ENCODE measurements around the gene GNB5. TPM values are rescaled to one million over a fixed set of nuclear protein-coding genes. Genes with fewer than 3 reads are reported as not detected.
"Not testable (repeated sequence)": the region's sequence is repeated elsewhere in the genome, so short reads cannot be mapped to it uniquely, and the experiment has no call there.

The GNB5 gene
- 17.6 TPM for polyA plus RNA-seq (2013, experiment 1 of 2)
- 17.2 TPM for polyA plus RNA-seq (2013, experiment 2 of 2)

DNA sequence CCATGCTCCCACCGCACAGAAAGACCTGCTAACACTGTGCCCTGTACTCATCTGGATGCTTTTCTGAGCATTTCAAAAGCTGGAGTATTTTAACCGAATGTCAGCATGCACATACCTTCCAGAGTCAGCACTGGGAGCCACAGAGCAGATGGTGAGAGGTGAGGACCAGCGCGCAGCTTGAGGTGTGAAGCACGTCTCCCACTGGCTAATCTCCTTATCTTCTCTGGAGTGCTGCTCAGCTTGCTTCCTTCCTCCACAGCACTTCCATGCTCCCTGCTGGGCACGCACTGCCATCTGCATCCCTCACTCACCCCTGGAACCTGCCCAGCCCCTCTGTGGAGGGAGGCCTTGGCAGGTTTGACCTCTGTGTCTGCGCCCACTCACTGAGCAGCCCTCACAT is at the start of gene GNB5:
Gene GNB5 (minus strand): TSS at position 186 of the 400 bp plus-strand sequence. CDS start 6,716 bp downstream, outside the sequence.
- no peaks in the 10 kb centered on the region for H3K36me3 ChIP-seq (ENCODE audit: control insufficient read depth, insufficient read depth, low read length)
- WGBS, 2 experiments (ENCODE audit: insufficient coverage in 2 of 2): 68 to 82% methylated on average over 3 to 6 of the region's 7 CpGs
- H3K9me3 ChIP-seq (ENCODE audit: control insufficient read depth, low read length): no peaks in the 10 kb centered on the region
- H3K4me3 ChIP-seq (ENCODE audit: extremely low read depth, insufficient read depth, low read length, poor library complexity, severe bottlenecking): no peak within 1 kb of the TSS
- H3K4me1 ChIP-seq (ENCODE audit: control insufficient read depth, insufficient read depth, low read length, poor library complexity, severe bottlenecking): no peaks in the 10 kb centered on the region
- no peak within 1 kb of the TSS for H3K27ac ChIP-seq (ENCODE audit: low read depth, low read length, severe bottlenecking)

DNA sequence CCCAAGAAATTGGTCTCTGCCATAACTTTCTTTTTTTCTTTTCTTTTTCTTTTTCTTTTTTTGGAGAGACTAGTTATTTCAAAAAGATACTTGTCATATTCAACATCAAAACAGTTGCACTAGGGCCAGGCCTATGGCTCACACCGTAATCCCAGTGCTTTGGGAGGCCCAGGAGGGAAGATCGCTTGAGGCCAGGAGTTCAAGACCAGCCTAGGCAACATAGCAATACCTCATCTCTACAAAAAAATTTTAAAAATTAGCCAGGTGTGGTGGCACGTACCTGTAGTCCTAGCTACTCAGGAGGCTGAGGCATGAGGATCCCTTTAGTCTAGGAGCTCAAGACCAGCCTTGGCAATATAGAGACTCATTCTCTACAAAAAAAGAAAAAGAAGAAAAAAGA is 49.0 kb upstream of the GNB5 start:
- no peak overlapping the region for H3K4me3 ChIP-seq (ENCODE audit: extremely low read depth, insufficient read depth, low read length, poor library complexity, severe bottlenecking)
- WGBS, 2 experiments (ENCODE audit: insufficient coverage in 2 of 2): 79 to 100% methylated on average over 2 to 3 of the region's 3 CpGs
- peaks cover 5% of the 10 kb centered on the region for H3K4me1 ChIP-seq (ENCODE audit: control insufficient read depth, insufficient read depth, low read length, poor library complexity, severe bottlenecking)

DNA sequence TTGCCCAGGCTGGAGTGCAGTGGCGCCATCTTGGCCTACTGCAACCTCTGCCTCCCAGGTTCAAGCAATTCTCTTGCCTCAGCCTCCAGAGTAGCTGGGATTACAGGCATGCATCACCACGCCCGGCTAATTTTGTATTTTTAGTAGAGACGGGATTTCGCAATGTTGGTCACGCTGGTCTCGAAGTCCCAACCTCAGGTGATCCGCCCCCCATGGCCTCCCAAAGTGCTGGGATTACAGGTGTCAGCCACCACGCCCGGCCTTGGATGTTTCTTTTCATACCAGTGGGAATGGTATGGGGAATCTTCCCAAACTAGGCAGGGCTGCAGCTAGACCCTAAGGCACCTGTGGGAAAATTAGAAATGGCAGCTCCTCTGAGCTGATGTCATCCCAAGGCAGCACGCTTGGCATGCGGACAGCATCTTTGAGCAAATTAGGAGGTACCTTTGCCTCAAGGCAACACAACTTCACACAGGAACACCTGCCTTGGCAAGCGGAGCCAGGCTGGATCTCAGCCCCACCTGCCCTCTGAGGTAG is 47.9 kb upstream of the GNB5 start:
- H3K27ac ChIP-seq (ENCODE audit: low read depth, low read length, severe bottlenecking); H3K36me3 ChIP-seq (ENCODE audit: control insufficient read depth, insufficient read depth, low read length); H3K4me3 ChIP-seq (ENCODE audit: extremely low read depth, insufficient read depth, low read length, poor library complexity, severe bottlenecking); H3K9me3 ChIP-seq (ENCODE audit: control insufficient read depth, low read length): not testable (repeated sequence)
- H3K4me1 ChIP-seq (ENCODE audit: control insufficient read depth, insufficient read depth, low read length, poor library complexity, severe bottlenecking): peaks cover 11% of the 10 kb centered on the region
- 88 to 92% methylated on average over 12 of the region's 13 CpGs for WGBS, 2 experiments (ENCODE audit: insufficient coverage in 2 of 2)

More for the DNA sequence above, 49.0 kb upstream of the GNB5 start:
- Histone ChIP-seq H3K27ac (ENCODE audit: low read depth, low read length, severe bottlenecking) (no peak overlapping the region), H3K36me3 (ENCODE audit: control insufficient read depth, insufficient read depth, low read length) (no peaks in the 10 kb centered on the region), H3K9me3 (ENCODE audit: control insufficient read depth, low read length) (no peaks in the 10 kb centered on the region)

DNA sequence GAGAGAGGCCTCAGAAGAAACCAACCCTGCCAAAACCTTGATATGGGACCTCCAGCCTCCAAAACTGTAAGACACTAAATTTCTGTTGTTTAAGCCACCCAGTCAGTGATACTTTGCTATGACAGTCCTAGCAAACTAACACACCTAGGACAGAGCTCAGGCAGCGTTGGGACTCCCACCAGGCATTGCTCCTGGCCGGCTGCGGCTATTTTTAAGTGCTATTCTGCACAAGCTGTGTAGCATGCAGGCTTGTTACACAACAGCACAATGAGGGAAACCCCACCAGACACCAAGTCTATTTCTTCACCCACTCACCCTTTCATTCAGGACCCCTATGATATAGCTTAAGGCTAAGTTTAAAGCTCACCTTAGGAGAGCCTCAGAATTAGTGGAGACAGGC is 47.0 kb upstream of the GNB5 start:
- H3K36me3 ChIP-seq (ENCODE audit: control insufficient read depth, insufficient read depth, low read length): no peaks in the 10 kb centered on the region
- peaks cover 17% of the 10 kb centered on the region for H3K4me1 ChIP-seq (ENCODE audit: control insufficient read depth, insufficient read depth, low read length, poor library complexity, severe bottlenecking)
- H3K9me3 ChIP-seq (ENCODE audit: control insufficient read depth, low read length): no peaks in the 10 kb centered on the region
- no peak overlapping the region for H3K27ac ChIP-seq (ENCODE audit: low read depth, low read length, severe bottlenecking)
- whole genome bisulfite sequencing, 2 experiments (ENCODE audit: insufficient coverage in 2 of 2): 92 to 100% methylated on average over 2 to 3 of the region's 3 CpGs
- H3K4me3 ChIP-seq (ENCODE audit: extremely low read depth, insufficient read depth, low read length, poor library complexity, severe bottlenecking): no peak overlapping the region

DNA sequence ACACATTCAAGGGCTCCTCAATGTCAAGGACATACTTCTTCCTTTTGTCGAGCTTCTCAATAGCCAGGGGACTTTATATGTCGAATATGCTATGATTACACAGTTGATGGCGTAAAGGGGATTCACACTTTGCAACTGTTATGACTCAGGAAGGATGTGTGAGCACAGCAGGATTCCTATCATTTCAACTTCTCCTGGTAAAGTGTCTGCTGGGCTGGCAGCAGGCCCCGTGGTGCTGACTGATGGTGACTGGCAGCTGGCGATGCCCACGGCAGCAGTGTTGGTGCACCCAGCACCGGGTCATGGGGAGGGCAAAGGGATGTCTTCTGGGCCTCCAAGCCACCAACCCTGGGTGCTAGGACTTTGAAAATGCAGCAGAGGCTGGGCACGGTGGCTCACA is 44.8 kb upstream of the GNB5 start:
- Histone ChIP-seq H3K36me3 (ENCODE audit: control insufficient read depth, insufficient read depth, low read length) (no peaks in the 10 kb centered on the region), H3K4me3 (ENCODE audit: extremely low read depth, insufficient read depth, low read length, poor library complexity, severe bottlenecking) (no peak overlapping the region), H3K27ac (ENCODE audit: low read depth, low read length, severe bottlenecking) (no peak overlapping the region), H3K9me3 (ENCODE audit: control insufficient read depth, low read length) (no peaks in the 10 kb centered on the region), H3K4me1 (ENCODE audit: control insufficient read depth, insufficient read depth, low read length, poor library complexity, severe bottlenecking) (peaks cover 27% of the 10 kb centered on the region)
- 88 to 95% methylated on average over 6 to 8 of the region's 8 CpGs for WGBS, 2 experiments (ENCODE audit: insufficient coverage in 2 of 2)

DNA sequence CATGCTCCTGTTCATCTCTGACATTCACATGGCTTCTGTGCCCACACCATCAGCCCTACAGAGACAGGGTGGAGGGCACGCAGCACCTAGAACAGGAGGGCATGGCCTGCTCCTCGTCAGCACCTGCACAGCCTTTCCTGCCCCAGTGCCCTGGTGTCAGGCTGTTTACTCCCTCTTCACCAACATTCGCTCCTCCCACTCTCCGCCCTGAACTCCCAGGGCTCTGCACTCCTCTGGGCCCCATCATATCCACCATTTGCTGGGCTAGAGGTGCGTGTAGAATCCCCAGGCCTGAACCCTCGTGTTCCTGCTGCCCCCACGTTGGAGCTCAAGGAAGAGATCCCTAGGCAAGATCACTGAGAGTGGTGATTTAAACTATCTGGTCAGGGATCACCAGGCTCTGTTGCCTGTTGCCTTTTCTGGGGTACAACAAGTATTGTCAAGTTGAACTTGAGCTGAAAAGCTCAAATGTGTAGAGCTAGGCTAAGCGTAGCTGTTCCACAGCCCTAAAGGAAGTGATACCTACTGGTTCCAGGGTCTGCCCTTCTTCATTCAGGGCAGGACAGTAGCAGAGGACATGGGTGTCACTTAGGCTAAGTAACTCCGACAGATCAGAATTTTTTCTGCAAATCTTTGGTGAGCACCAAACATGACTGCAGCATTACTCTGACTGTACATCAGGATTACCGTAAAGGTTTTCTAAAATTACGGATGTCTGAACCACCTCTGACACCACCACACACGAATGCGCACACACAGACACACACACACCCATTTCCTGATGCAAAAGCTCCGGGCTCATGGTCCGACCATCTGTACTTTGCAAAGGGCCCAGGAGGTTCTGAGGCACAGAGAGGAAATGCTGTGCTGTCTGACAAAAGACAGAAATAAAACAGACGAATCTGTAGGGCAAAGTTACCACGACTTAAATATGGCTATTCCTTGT is 43.7 kb upstream of the GNB5 start:
- Histone ChIP-seq H3K4me3 (ENCODE audit: extremely low read depth, insufficient read depth, low read length, poor library complexity, severe bottlenecking) (no peak overlapping the region), H3K27ac (ENCODE audit: low read depth, low read length, severe bottlenecking) (no peak overlapping the region)
- WGBS, 2 experiments (ENCODE audit: insufficient coverage in 2 of 2): 74 to 87% methylated on average over 11 to 15 of the region's 17 CpGs

DNA sequence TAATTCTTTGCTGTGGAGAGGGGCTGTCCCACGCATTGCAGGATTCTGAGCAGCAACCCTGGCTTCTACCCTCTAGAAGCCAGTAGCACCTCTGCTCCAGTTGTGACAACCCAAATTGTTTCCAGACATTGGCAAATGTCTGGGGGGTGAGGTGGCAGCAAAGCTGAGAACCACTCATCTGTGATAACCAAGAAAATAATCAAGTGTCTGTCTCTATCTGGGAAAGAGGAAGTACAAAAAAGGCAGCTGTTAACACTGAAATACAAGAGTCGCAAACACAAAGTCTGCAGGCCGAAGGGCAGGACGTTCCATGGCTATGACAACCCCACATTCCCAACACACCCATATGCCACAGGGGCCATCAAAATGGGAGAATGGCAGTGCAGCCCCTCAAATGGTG is 42.2 kb upstream of the GNB5 start:
- Histone ChIP-seq H3K36me3 (ENCODE audit: control insufficient read depth, insufficient read depth, low read length) (no peaks in the 10 kb centered on the region), H3K27ac (ENCODE audit: low read depth, low read length, severe bottlenecking) (peak overlapping the region; percentile 55), H3K4me3 (ENCODE audit: extremely low read depth, insufficient read depth, low read length, poor library complexity, severe bottlenecking) (no peak overlapping the region), H3K4me1 (ENCODE audit: control insufficient read depth, insufficient read depth, low read length, poor library complexity, severe bottlenecking) (peaks cover 27% of the 10 kb centered on the region), H3K9me3 (ENCODE audit: control insufficient read depth, low read length) (no peaks in the 10 kb centered on the region)
- 96 to 100% methylated on average over 2 to 4 of the region's 4 CpGs for WGBS, 2 experiments (ENCODE audit: insufficient coverage in 2 of 2)

More for the DNA sequence above, 43.7 kb upstream of the GNB5 start:
- Histone ChIP-seq H3K4me1 (ENCODE audit: control insufficient read depth, insufficient read depth, low read length, poor library complexity, severe bottlenecking) (peaks cover 27% of the 10 kb centered on the region), H3K9me3 (ENCODE audit: control insufficient read depth, low read length) (no peaks in the 10 kb centered on the region), H3K36me3 (ENCODE audit: control insufficient read depth, insufficient read depth, low read length) (no peaks in the 10 kb centered on the region)

DNA sequence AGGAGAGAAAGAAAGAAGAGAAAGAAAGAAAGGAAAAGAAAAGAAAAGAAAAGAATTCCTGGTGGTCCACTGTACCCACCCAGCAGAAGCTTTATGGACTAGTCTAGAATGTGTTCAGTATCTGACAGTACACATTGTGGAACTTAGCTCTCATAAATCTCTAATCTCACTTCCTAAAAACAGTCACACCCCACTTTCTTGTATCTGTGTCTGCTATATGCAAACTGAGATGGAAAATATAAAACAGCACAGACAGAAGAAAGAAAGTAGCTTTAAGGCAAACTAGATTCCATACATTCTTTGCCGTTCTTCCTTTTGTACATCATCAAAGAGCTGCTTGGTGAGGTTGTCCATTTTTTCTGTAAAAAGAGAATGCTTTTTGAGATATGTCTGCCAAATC is 41.1 kb upstream of the GNB5 start:
- Histone ChIP-seq H3K9me3 (ENCODE audit: control insufficient read depth, low read length) (no peaks in the 10 kb centered on the region), H3K27ac (ENCODE audit: low read depth, low read length, severe bottlenecking) (no peak overlapping the region), H3K4me1 (ENCODE audit: control insufficient read depth, insufficient read depth, low read length, poor library complexity, severe bottlenecking) (peaks cover 27% of the 10 kb centered on the region), H3K4me3 (ENCODE audit: extremely low read depth, insufficient read depth, low read length, poor library complexity, severe bottlenecking) (no peak overlapping the region), H3K36me3 (ENCODE audit: control insufficient read depth, insufficient read depth, low read length) (no peaks in the 10 kb centered on the region)
- whole genome bisulfite sequencing, 2 experiments (ENCODE audit: insufficient coverage in 2 of 2): no CpG with 5 or more reads among the region's 1 CpG

DNA sequence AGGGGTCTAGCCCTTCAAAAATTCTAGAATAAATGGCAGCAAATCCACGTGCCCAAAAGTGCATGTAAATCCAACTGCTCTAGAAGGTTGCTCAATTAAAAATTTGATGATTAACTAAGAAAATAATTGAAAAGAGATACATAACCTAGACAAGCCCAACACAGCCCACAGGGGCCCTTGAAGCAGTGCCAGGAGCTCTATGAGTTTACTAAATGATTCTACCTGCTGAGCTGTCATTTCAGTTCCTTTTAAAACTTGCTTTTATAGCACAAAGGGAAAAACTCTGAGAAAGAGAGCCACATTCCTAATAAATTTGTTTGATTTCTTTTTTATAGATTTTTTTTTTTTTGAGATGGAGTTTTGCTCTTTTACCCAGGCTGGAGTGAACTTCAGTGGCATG is 38.9 kb upstream of the GNB5 start:
- no peak overlapping the region for H3K4me3 ChIP-seq (ENCODE audit: extremely low read depth, insufficient read depth, low read length, poor library complexity, severe bottlenecking)
- H3K4me1 ChIP-seq (ENCODE audit: control insufficient read depth, insufficient read depth, low read length, poor library complexity, severe bottlenecking): peaks cover 21% of the 10 kb centered on the region
- H3K9me3 ChIP-seq (ENCODE audit: control insufficient read depth, low read length): no peaks in the 10 kb centered on the region
- no peak overlapping the region for H3K27ac ChIP-seq (ENCODE audit: low read depth, low read length, severe bottlenecking)
- no CpG with 5 or more reads among the region's 1 CpG for WGBS, 2 experiments (ENCODE audit: insufficient coverage in 2 of 2)
- H3K36me3 ChIP-seq (ENCODE audit: control insufficient read depth, insufficient read depth, low read length): no peaks in the 10 kb centered on the region

DNA sequence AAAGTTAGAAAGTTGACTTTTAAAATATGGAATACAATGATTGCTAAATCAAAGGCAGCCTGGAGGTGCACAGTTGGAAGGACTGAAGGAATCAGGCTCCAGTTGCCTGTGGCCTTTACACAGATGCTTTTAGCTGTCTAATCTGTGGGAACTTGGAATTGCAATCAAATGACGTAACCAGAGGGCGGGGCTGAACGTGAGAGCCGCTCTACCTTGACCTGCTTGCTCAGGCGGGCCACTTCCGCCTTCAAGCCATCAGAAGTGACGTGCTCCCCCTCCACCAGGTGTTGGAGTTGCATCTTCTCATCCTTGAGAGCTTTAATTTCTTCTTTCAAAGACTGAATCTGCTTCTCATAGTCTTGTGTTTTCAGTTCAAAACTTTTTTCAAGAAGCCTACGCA is 37.7 kb upstream of the GNB5 start:
- Histone ChIP-seq H3K9me3 (ENCODE audit: control insufficient read depth, low read length) (no peaks in the 10 kb centered on the region), H3K27ac (ENCODE audit: low read depth, low read length, severe bottlenecking) (no peak overlapping the region), H3K36me3 (ENCODE audit: control insufficient read depth, insufficient read depth, low read length) (no peaks in the 10 kb centered on the region), H3K4me3 (ENCODE audit: extremely low read depth, insufficient read depth, low read length, poor library complexity, severe bottlenecking) (no peak overlapping the region), H3K4me1 (ENCODE audit: control insufficient read depth, insufficient read depth, low read length, poor library complexity, severe bottlenecking) (peaks cover 16% of the 10 kb centered on the region)
- 69 to 81% methylated on average over 7 to 8 of the region's 8 CpGs for WGBS, 2 experiments (ENCODE audit: insufficient coverage in 2 of 2)

DNA sequence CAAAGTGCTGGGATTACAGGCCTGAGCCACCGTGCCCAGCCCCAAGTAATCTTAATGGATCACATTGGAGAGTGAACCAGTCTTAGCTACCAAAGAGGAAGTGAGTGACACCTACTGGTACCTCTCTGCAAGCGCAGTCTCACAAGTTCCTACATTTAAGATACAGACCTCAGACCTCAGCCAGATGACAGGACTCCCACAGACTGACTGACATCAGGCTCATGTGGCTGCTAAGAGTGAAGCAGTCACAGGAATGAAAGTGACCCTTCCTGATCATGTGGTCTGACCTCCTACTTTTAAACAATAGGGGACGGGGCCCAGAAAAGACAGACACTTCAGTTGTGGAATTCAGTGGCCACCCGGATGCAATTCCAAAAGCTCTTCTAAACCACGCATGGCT is 36.3 kb upstream of the GNB5 start:
- no peaks in the 10 kb centered on the region for H3K36me3 ChIP-seq (ENCODE audit: control insufficient read depth, insufficient read depth, low read length)
- no peaks in the 10 kb centered on the region for H3K9me3 ChIP-seq (ENCODE audit: control insufficient read depth, low read length)
- peaks cover 6% of the 10 kb centered on the region for H3K4me1 ChIP-seq (ENCODE audit: control insufficient read depth, insufficient read depth, low read length, poor library complexity, severe bottlenecking)
- 30 to 61% methylated on average over 2 to 4 of the region's 5 CpGs for WGBS, 2 experiments (ENCODE audit: insufficient coverage in 2 of 2)
- H3K27ac ChIP-seq (ENCODE audit: low read depth, low read length, severe bottlenecking): no peak overlapping the region
- no peak overlapping the region for H3K4me3 ChIP-seq (ENCODE audit: extremely low read depth, insufficient read depth, low read length, poor library complexity, severe bottlenecking)

Measured in mesodermal cell (in vitro differentiated cells).